DND-41 (cell line): ENCODE measurements around the gene L1TD1.

Experiments used
- EZH2 ChIP-seq: IDR thresholded peaks from 3 replicates; pipeline ENCODE4 v1.6.1; 2012; ENCODE audit warnings: borderline replicate concordance, low read depth, mild to moderate bottlenecking, moderate library complexity, low read length, inconsistent platforms; ENCODE audit not compliant: severe bottlenecking
- TF ChIP-seq, protein P1 (sequence below): IDR thresholded peaks from 2 replicates; pipeline ENCODE4 v1.5.1; 2012; ENCODE audit warnings: borderline replicate concordance, low read length, moderate library complexity, mild to moderate bottlenecking; ENCODE audit not compliant: poor library complexity, severe bottlenecking; ENCODE audit errors: extremely low read depth

DNA sequence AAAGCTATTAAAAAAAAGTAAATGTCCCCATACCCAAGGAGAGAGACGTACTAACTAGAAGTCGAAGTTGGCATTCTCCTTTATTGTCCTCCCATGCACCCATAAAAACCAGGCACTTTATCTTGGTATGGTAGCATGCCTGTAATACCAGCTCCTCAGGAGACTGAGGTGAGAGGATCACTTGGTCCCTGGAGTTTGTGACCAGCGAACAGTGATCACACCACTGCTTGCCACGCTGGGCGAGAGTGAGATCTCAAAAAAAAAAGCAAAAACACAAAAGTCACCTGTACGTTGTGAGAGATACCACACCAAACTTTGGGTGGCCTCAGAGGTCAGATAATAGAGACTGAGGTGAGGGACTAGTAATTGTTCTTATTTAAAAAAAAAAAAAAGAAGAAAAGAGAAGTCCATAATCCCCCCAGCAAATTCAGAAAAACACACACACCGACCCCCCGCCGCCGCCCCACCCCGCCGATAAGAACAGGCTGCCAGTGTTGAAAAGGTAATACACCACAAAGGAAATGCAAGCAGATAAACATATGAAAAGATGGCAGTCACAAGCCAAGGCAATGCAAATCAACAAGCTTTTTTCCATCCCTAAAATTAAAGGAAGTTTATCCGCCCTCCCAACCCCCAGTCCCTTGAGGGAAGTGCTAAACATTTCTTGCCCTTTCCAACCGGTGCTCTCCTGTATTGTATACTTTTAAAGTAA lies 3.6 kb downstream of the L1TD1 start:
- TF ChIP-seq, protein P1, sequence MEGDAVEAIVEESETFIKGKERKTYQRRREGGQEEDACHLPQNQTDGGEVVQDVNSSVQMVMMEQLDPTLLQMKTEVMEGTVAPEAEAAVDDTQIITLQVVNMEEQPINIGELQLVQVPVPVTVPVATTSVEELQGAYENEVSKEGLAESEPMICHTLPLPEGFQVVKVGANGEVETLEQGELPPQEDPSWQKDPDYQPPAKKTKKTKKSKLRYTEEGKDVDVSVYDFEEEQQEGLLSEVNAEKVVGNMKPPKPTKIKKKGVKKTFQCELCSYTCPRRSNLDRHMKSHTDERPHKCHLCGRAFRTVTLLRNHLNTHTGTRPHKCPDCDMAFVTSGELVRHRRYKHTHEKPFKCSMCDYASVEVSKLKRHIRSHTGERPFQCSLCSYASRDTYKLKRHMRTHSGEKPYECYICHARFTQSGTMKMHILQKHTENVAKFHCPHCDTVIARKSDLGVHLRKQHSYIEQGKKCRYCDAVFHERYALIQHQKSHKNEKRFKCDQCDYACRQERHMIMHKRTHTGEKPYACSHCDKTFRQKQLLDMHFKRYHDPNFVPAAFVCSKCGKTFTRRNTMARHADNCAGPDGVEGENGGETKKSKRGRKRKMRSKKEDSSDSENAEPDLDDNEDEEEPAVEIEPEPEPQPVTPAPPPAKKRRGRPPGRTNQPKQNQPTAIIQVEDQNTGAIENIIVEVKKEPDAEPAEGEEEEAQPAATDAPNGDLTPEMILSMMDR: no peak
- no peak for TF ChIP-seq EZH2
